NOMO-1 treated with dmso at 0.1 percent for 144 hours (cell line): Measurements from ENCODE around the gene CHST12.

Experiments
- DNase-seq: peaks from one replicate; lab custom pipeline; 2025; ENCODE audit not compliant: unreplicated experiment; lab: John Stamatoyannopoulos, UW

Gene CHST12

GRCh38 chr7:2477447-2478398, 74.3 kb downstream of the CHST12 start:
- peak; percentile 42 for DNase-seq

- DNase-seq, result no peak
Measured at GRCh38 chr7:2478399-2478785, 75.0 kb downstream of the CHST12 start.

- DNase-seq, result no peak
Measured at GRCh38 chr7:2478800-2479199, 75.4 kb downstream of the CHST12 start.

- no peak for DNase-seq
Measured at GRCh38 chr7:2479276-2480069, 76.1 kb downstream of the CHST12 start.

GRCh38 chr7:2480070-2480408, 76.6 kb downstream of the CHST12 start:
- no peak for DNase-seq

- DNase-seq, result no peak
Measured at GRCh38 chr7:2481195-2481594, 77.8 kb downstream of the CHST12 start.

GRCh38 chr7:2482725-2483451, 79.5 kb downstream of the CHST12 start:
- DNase-seq, result no peak

GRCh38 chr7:2483494-2483893, 80.1 kb downstream of the CHST12 start:
- DNase-seq, result no peak

GRCh38 chr7:2484868-2485267, 81.5 kb downstream of the CHST12 start:
- no peak for DNase-seq

- no peak for DNase-seq
Measured at GRCh38 chr7:2487586-2488271, 84.3 kb downstream of the CHST12 start.

- no peak for DNase-seq
Measured at GRCh38 chr7:2488272-2488645, 84.8 kb downstream of the CHST12 start.

GRCh38 chr7:2488681-2489080, 85.3 kb downstream of the CHST12 start:
- DNase-seq, result no peak

- DNase-seq, result no peak
Measured at GRCh38 chr7:2490181-2490651, 86.8 kb downstream of the CHST12 start.

GRCh38 chr7:2492038-2492437, 88.6 kb downstream of the CHST12 start:
- DNase-seq, result no peak

GRCh38 chr7:2493205-2494164, 90.1 kb downstream of the CHST12 start:
- no peak for DNase-seq

- no peak for DNase-seq
Measured at GRCh38 chr7:2494191-2495130, 91.0 kb downstream of the CHST12 start.

GRCh38 chr7:2495418-2496299, 92.2 kb downstream of the CHST12 start:
- no peak for DNase-seq

GRCh38 chr7:2496375-2496774, 93.0 kb downstream of the CHST12 start:
- no peak for DNase-seq
